Adrenal gland (tissue), 12 donors: ENCODE data around the gene SEMA3F. TPM values are rescaled to one million over a fixed set of nuclear protein-coding genes. Genes with fewer than 3 reads are reported as not detected.

Source experiments
- DNase-seq, 7 donors: peaks; one replicate each; pipeline ENCODE4 v3.0.0-alpha.2; 2019 to 2020
- H3K27ac ChIP-seq, 5 donors: fragments of 200-600 bp; sonication (generic) in 4 of 5; 1 replicate in 3 of 5; 2 replicates in 2 of 5; pipeline versions ENCODE4 v1.5.1 to v1.8.0; 2016 to 2020; ENCODE audit warnings: mild to moderate bottlenecking in 1 of 5
- H3K27me3 ChIP-seq: fragments of 200-600 bp; 2 replicates; pipeline ENCODE4 v1.8.0; 2021
- H3K36me3 ChIP-seq, 2 donors: fragments of 200-600 bp; replicated peaks in 1 of 2; 1 replicate in 1 of 2; 2 replicates in 1 of 2; pipeline versions ENCODE4 v1.5.1 to v1.8.0; 2018 to 2022
- H3K4me1 ChIP-seq, 2 donors: fragments of 200-600 bp; replicated peaks in 1 of 2; 1 replicate in 1 of 2; 2 replicates in 1 of 2; pipeline versions ENCODE4 v1.5.1 to v1.8.0; 2018 to 2021
- H3K4me3 ChIP-seq, 4 donors: fragments of 200-600 bp; sonication (generic) in 3 of 4; one replicate each; pipeline ENCODE4 v1.5.1; 2016 to 2018
- H3K9me3 ChIP-seq, 3 donors: fragments of 200-600 bp; sonication (generic) in 1 of 3; replicated peaks in 1 of 3; 1 replicate in 2 of 3; 2 replicates in 1 of 3; pipeline versions ENCODE4 v1.5.1 to v1.8.0; 2016 to 2021
- POLR2A ChIP-seq, 2 donors: fragments of 450-650 bp; IDR thresholded peaks; one replicate each; pipeline ENCODE4 v1.6.1; 2017; ENCODE audit warnings: antibody characterized with exemption in 2 of 2, mild to moderate bottlenecking in 2 of 2, moderate library complexity in 1 of 2
- WGBS, 4 donors: extraction: QIAGEN DNeasy Blood & Tissue Kit in 2 of 4; methylation state at CpG; one replicate each; pipeline versions ENCODE4 v1.1.5 to v1.1.7; 2013 to 2017; 5-methylcytosine and 5-hydroxymethylcytosine counted together
- intact Hi-C, 2 donors: fragments of 100-400 bp; cut with DNase I; formaldehyde crosslinking; loops; one replicate each; pipeline versions ENCODE4 v1.14.1 to v1.15.0; 2022 to 2023
- polyA plus RNA-seq, 3 donors: library from polyadenylated mRNA; stranded (reverse); fragments of 200-250 nt in 2 of 3; fragments of 350-450 nt in 1 of 3; fragmentation: Illumina TruSeq in 1 of 3; extraction: RNeasy Lipid Tissue Mini Kit (QIAGEN cat#74804) in 1 of 3; gene quantifications; one replicate each; pipeline ENCODE4 v1.2.3, GENCODE V29; 2013 to 2014
- total RNA-seq, 9 donors: library from RNA; depleted of rRNA in 4 of 9; stranded (reverse); fragments of >200 nt in 4 of 9; fragments of 120-200 nt in 1 of 9; fragmentation: NEBNext Ultra II Directional in 1 of 9; extraction: Animal tissue kit (Norgen Biotek cat#: 25700) in 1 of 9; gene quantifications; one replicate each; pipeline versions ENCODE4 v1.1.0 to v1.2.4, GENCODE V29; 2013 to 2023
- TF ChIP-seq, protein P1 (sequence below), 6 experiments: fragments of 450-650 bp in 4 of 6; fragments of 200-600 bp in 2 of 6; sonication (generic) in 1 of 6; IDR thresholded peaks; 1 replicate in 5 of 6; 2 replicates in 1 of 6; pipeline versions ENCODE4 v1.5.1 to v1.8.0; 2016 to 2021; ENCODE audit warnings: antibody characterized with exemption in 6 of 6, mild to moderate bottlenecking in 2 of 6, moderate library complexity in 1 of 6
- donor health status: healthy with polysubstance abuse.
- donor health status: Bipolar disorder and iron deficiency.
- donor health status: DM: yes; HTN: yes; CAD: no.
- donor health status: DM: no; HTN: no; CAD: no.
- donor health status: DM: no; HTN: no; CAD: no.
- donor health status: DM: yes; HTN: yes; CAD: no.

SEMA3F gene
- total and polyA plus RNA-seq, 12 donors: 1.6 to 21.1 (median 13.6) TPM

DNA sequence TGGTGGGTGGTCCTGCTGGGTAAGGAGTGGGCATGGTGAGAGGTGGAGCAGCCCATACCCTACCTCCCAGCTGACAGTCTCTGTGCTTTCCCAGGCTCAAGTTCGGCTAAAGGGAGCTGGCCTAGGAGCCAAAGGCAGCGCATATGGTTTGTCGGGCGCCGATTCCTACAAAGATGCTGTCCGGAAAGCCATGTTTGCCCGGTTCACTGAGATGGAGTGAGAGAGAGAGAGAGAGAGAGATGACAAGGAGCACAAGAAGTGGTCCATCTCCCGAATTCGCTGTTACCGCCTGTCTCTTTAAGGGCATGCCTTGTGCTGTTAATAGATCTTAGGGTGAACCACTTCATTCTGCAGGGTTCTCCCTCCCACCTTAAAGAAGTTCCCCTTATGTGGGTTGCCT is 36.9 kb upstream of the SEMA3F start:
- intact Hi-C loops: no loop called here
- Histone ChIP-seq H3K27ac (no peak overlapping the region), H3K4me1 (no peaks in the 10 kb centered on the region), H3K27me3 (no peaks in the 10 kb centered on the region), H3K4me3 (no peak overlapping the region), H3K9me3 (no peaks in the 10 kb centered on the region), H3K36me3 (peaks cover 0 to 75% of the 10 kb centered on the region in 2 donors)
- DNase-seq: no peak
- no peak for TF ChIP-seq POLR2A (IDR thresholded peaks at IDR 0.05)
- TF ChIP-seq, protein P1, sequence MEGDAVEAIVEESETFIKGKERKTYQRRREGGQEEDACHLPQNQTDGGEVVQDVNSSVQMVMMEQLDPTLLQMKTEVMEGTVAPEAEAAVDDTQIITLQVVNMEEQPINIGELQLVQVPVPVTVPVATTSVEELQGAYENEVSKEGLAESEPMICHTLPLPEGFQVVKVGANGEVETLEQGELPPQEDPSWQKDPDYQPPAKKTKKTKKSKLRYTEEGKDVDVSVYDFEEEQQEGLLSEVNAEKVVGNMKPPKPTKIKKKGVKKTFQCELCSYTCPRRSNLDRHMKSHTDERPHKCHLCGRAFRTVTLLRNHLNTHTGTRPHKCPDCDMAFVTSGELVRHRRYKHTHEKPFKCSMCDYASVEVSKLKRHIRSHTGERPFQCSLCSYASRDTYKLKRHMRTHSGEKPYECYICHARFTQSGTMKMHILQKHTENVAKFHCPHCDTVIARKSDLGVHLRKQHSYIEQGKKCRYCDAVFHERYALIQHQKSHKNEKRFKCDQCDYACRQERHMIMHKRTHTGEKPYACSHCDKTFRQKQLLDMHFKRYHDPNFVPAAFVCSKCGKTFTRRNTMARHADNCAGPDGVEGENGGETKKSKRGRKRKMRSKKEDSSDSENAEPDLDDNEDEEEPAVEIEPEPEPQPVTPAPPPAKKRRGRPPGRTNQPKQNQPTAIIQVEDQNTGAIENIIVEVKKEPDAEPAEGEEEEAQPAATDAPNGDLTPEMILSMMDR (IDR thresholded peaks at IDR 0.05): no peak
- 86 to 91% (median 90%) methylated on average over 10 of the region's 10 CpGs for WGBS, 4 donors

DNA sequence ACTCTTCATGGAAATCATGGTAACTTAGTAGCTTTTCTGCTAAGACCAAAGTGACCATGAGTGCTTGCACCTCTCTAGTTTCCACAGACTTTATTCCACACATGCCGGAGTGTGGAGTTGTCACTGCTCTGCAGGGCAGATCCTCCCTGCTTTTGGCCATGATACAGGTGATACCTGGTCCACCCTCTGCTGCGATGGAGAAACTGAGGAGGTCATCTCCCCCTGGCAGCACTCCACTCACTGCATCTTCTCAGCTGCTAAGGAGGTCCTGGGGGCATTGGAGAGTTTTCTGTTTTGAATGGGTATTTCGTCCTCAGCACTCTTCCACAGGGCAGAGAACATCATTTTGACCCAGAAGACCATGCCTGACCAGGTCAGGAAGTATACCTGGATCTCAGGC is 35.3 kb upstream of the SEMA3F start:
- Histone ChIP-seq H3K27ac (no peak overlapping the region), H3K4me3 (no peak overlapping the region), H3K4me1 (no peaks in the 10 kb centered on the region), H3K36me3 (peaks cover 0 to 59% of the 10 kb centered on the region in 2 donors), H3K27me3 (no peaks in the 10 kb centered on the region), H3K9me3 (no peaks in the 10 kb centered on the region)
- intact Hi-C loops: loop anchor here (10.0 kb wide), 2 partner anchors 155 to 165 kb away; partner anchors contain the start of gene LSMEM2 (in 1 of the 2)
- no peak for TF ChIP-seq POLR2A (IDR thresholded peaks at IDR 0.05)
- TF ChIP-seq, protein P1 (IDR thresholded peaks at IDR 0.05): no peak
- DNase-seq: no peak
- 73 to 92% (median 81%) methylated on average over 3 of the region's 3 CpGs for WGBS, 4 donors

DNA sequence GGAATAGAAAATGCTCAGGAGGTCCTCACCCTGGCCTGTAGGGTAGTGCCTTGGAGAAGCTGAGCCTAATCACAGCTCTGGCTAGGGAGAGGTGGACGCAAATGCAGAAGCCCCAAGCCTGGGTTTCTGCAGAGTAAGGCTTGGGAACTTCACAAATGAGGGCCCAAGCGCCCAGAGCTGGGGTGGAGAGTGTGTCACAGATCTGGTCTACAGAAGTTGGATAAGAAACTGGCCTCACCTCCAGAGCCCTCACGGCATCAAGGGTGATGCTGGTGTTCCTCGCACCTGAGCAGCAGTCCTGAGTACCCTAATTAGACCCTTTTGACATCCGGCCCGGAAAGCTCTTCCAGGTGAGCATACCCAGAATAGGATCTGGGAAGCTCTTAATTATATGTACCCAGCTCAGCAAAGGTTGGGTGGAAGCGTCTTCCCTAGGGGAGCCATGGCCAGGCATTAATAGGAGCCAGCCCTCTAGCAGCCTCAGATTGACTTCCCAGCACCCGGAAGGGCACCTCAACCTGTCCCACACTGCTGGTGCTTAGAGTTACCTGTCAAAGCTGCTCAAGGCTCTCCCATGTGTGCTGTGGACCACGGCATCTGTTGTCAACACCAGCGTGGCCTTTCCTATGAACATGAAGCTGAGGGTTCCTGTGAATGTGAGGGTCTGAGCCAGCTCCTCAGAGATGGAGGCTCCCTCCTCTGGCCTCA is 34.6 kb upstream of the SEMA3F start:
- DNase-seq: no peak
- intact Hi-C loops: loop anchor here (10.0 kb wide), 2 partner anchors 154 to 164 kb away; partner anchors contain the start of gene LSMEM2 (in 1 of the 2)

More for the DNA sequence above, 34.6 kb upstream of the SEMA3F start:
- H3K27ac ChIP-seq: no peak overlapping the region
- H3K4me3 ChIP-seq: no peak overlapping the region
- no peaks in the 10 kb centered on the region for H3K27me3 ChIP-seq
- no peaks in the 10 kb centered on the region for H3K9me3 ChIP-seq
- TF ChIP-seq, protein P1 (IDR thresholded peaks at IDR 0.05): no peak
- peaks cover 0 to 52% of the 10 kb centered on the region in 2 donors for H3K36me3 ChIP-seq
- 73 to 82% (median 78%) methylated on average over 7 to 10 of the region's 10 CpGs for WGBS, 4 donors
- no peaks in the 10 kb centered on the region for H3K4me1 ChIP-seq
